Fibroblast of skin of left quadriceps (primary cell): ENCODE measurements around the gene ANKRD30B.
"Not testable (repeated sequence)": the region's sequence is repeated elsewhere in the genome, so short reads cannot be mapped to it uniquely, and the experiment has no call there.

Experiments used
- DNase-seq, 2 experiments: peaks; one replicate each; pipeline ENCODE4 v3.0.0-alpha.2; 2013; ENCODE audit warnings: low read depth in 2 of 2

The ANKRD30B gene

GRCh38 chr18:14856256-14856655 is 108.3 kb downstream of the ANKRD30B start:
- DNase-seq, result not testable (repeated sequence)

- DNase-seq, result not testable (repeated sequence)
Observed at GRCh38 chr18:14858514-14858913, 110.5 kb downstream of the ANKRD30B start.

DNA sequence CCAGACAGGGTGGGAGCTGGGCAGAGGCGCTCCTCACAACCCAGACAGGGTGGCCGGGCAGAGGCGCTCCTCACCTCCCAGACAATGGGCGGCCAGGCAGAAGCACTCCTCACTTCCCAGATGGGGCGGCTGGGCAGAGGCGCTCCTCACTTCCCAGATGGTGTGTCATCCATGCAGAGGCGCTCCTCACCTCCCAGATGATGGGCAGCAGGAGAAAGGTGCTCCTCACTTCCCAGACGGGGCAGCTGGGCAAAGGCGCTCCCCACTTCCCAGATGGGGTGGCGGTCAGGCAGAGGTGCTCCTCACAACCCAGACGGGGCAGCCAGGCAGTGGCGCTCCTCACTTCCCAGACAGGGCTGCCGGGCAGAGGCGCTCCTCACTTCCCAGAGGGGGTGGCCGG is 112.0 kb downstream of the ANKRD30B start:
- not testable (repeated sequence) for DNase-seq

DNA sequence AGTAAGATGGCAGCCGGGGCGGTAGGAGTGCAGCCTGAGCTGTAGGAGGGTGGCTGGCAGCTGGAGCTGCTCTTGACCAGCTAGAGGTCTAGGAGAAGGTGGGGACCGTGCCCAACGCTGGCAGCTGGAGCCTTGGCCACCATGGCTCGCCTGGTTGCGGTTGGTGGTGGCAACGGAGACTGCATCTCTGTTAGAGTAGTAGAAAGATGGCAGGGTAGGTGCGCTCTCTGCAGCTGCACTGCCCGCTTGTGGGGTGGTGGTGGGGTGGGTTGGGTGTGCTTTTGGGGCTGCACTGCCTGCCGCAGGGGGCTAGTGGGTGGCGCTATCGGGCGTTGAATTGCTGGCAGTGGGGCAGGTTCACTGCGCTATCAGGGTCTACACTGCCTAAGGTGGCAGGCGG is 118.5 kb downstream of the ANKRD30B start:
- DNase-seq, result not testable (repeated sequence)

DNA sequence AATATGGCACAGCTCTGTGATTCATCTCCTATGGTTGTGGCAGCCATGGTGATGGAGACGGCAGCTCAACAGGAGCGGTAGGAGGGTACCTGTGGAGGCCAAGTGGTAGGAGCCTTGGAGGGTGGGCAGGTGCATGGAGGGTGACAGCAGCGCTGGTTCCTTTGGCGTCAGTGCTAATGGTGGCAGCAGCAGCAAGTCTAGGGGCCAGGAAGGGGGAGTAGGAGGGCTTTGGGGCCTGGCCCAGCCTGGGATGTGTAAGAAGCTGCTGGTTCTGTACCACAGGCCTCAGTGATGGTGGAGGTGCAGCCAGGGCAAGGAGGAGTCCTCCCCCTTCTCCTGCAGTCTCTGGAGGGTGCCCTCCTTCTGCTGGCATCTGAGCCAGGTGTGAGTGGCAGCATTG is 120.0 kb downstream of the ANKRD30B start:
- not testable (repeated sequence) for DNase-seq

DNA sequence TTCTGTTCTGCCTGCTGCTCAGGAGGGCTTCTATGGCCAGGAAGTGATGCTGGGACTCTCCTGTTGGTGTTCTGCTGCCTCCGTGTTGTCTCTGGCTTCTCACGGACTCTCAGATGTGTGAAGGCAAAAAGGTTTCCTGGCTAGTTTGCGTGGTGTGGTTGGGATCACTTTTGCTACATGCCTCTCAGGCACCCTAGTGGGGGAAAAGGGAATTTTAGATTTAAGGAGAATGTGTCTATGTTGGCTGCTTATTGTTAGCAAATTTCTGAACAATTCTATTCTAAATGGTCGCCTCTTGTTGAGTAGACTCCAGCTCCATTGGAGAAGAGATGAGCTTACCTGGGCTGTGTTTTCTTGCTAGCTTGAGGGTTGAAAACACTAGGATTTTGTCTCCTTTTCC is 120.9 kb downstream of the ANKRD30B start:
- not testable (repeated sequence) for DNase-seq

DNA sequence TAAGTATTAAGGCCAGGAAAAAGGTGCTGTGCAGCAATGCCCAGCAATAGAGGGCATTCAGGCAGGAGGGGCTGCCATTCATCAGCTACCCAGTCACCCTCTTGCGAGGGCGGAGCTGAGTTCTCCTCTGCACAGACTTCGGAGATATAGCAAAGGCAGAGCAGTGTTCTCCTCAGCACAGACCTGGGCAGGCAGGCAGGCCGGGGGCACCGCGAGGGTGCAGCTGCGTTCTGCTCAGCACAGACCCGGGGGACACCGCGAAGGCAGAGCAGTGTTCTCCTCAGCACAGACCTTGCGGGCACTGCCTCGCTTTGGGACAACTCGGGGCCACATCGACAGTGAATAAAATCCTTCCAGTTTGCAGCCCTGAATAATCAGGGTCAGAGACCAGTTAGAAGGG is 130.9 kb downstream of the ANKRD30B start:
- not testable (repeated sequence) for DNase-seq

- DNase-seq, result no peak
Observed at GRCh38 chr18:14900435-14900834, 152.5 kb downstream of the ANKRD30B start.
